B cell (primary cell): ENCODE measurements around the gene SELENBP1. TPM values are rescaled to one million over a fixed set of nuclear protein-coding genes. Genes with fewer than 3 reads are reported as not detected.

ENCODE experiments used
- ATAC-seq: fragments of 200-7000 bp; cut with Tn5 transposase; one replicate; pipeline ENCODE4 v1.10.0; 2021; ENCODE audit warnings: low read depth, mild to moderate bottlenecking, moderate number of reproducible peaks, moderate library complexity
- CTCF ChIA-PET: fragments of 350-600 bp; sonication (Branson Sonifier 250); formaldehyde crosslinking; loops from one replicate; lab custom pipeline; 2021; ENCODE audit warnings: antibody characterized with exemption, inconsistent platforms; lab: Charles Lee
- POLR2A ChIA-PET: fragments of 350-600 bp; sonication (Branson Sonifier 250); formaldehyde crosslinking; loops from one replicate; lab custom pipeline; 2021; ENCODE audit warnings: antibody characterized with exemption; lab: Charles Lee
- DNase-seq: peaks from one replicate; pipeline ENCODE4 v3.0.0; 2013
- H2AFZ ChIP-seq: 2 replicates; pipeline ENCODE4 v1.6.1; 2012; ENCODE audit warnings: mild to moderate bottlenecking, low read depth, low read length; ENCODE audit not compliant: insufficient read depth, poor library complexity, severe bottlenecking
- H3K27ac ChIP-seq, 2 donors: 1 replicate in 1 of 2; 2 replicates in 1 of 2; pipeline ENCODE4 v1.5.1; 2012 to 2013; ENCODE audit warnings: low read length in 2 of 2, mild to moderate bottlenecking in 2 of 2, moderate library complexity in 1 of 2
- H3K27me3 ChIP-seq, 4 experiments: fragments of 200-600 bp in 1 of 4; sonication (generic) in 1 of 4; replicated peaks in 1 of 4; 1 replicate in 2 of 4; 2 replicates in 2 of 4; pipeline versions ENCODE4 v1.6.1 to v1.7.0; 2013 to 2016; ENCODE audit warnings: low read length in 3 of 4, mild to moderate bottlenecking in 2 of 4, mixed read lengths in 1 of 4, moderate library complexity in 1 of 4; ENCODE audit not compliant: insufficient read depth in 4 of 4, control insufficient read depth in 3 of 4; ENCODE audit errors: control extremely low read depth in 1 of 4
- H3K36me3 ChIP-seq, 2 experiments: replicated peaks in 1 of 2; 1 replicate in 1 of 2; 2 replicates in 1 of 2; pipeline versions ENCODE4 v1.6.1 to v1.7.1; 2013; ENCODE audit warnings: low read length in 1 of 2; ENCODE audit not compliant: insufficient read depth in 2 of 2, control insufficient read depth in 1 of 2; ENCODE audit errors: control extremely low read depth in 1 of 2, extremely low read depth in 1 of 2
- H3K4me1 ChIP-seq, 2 donors: fragments of 200-600 bp in 1 of 2; sonication (generic) in 1 of 2; 1 replicate in 1 of 2; 2 replicates in 1 of 2; pipeline versions ENCODE4 v1.5.1 to v1.6.1; 2013 to 2017; ENCODE audit warnings: low read length in 2 of 2; ENCODE audit not compliant: control insufficient read depth in 2 of 2, insufficient read depth in 2 of 2
- H3K4me2 ChIP-seq: replicated peaks from 2 replicates; pipeline ENCODE3; 2012; ENCODE audit warnings: mild to moderate bottlenecking, low read depth, low read length; ENCODE audit not compliant: poor library complexity, severe bottlenecking
- H3K4me3 ChIP-seq, 5 experiments: fragments of 200-600 bp in 1 of 5; sonication (generic) in 1 of 5; 1 replicate in 3 of 5; 2 replicates in 2 of 5; pipeline versions ENCODE4 v1.5.1 to v1.7.0; 2011 to 2016; ENCODE audit warnings: low read length in 4 of 5, mild to moderate bottlenecking in 4 of 5, low read depth in 2 of 5, control low read depth in 1 of 5, moderate library complexity in 1 of 5; ENCODE audit not compliant: insufficient read depth in 1 of 5; ENCODE audit errors: control extremely low read depth in 1 of 5, extremely low read depth in 1 of 5
- H3K79me2 ChIP-seq: fragments of 200-600 bp; sonication (generic); one replicate; pipeline ENCODE4 v1.6.0; 2016; ENCODE audit warnings: low read length; ENCODE audit not compliant: control insufficient read depth, insufficient read depth
- H3K9ac ChIP-seq: fragments of 200-600 bp; sonication (generic); 2 replicates; pipeline ENCODE4 v1.6.1; 2017; ENCODE audit warnings: mild to moderate bottlenecking, low read length, moderate library complexity
- H3K9me3 ChIP-seq, 3 donors: one replicate each; pipeline versions ENCODE4 v1.6.1 to v1.7.1; 2013; ENCODE audit warnings: low read length in 2 of 3; ENCODE audit not compliant: control insufficient read depth in 2 of 3, insufficient read depth in 1 of 3; ENCODE audit errors: control extremely low read depth in 1 of 3
- H4K20me1 ChIP-seq: 2 replicates; pipeline ENCODE4 v1.6.0; 2012; ENCODE audit warnings: mild to moderate bottlenecking, low read length; ENCODE audit not compliant: insufficient read depth, control insufficient read depth, poor library complexity, severe bottlenecking
- H3K27ac Mint-ChIP-seq: one replicate; pipeline ENCODE4 v1.8.0; 2021; ENCODE audit warnings: mixed read lengths
- H3K27me3 Mint-ChIP-seq: one replicate; pipeline ENCODE4 v1.8.0; 2021; ENCODE audit warnings: mixed read lengths
- H3K4me1 Mint-ChIP-seq: one replicate; pipeline ENCODE4 v1.8.0; 2021; ENCODE audit warnings: mixed read lengths
- H3K4me3 Mint-ChIP-seq: one replicate; pipeline ENCODE4 v1.8.0; 2021; ENCODE audit warnings: mixed read lengths
- H3K9me3 Mint-ChIP-seq: one replicate; pipeline ENCODE4 v1.8.0; 2022; ENCODE audit warnings: mixed read lengths; ENCODE audit not compliant: insufficient read depth
- CTCF ChIP-seq: fragments of 200-600 bp; IDR thresholded peaks from one replicate; pipeline ENCODE4 v1.8.0; 2022; ENCODE audit warnings: antibody characterized with exemption, mild to moderate bottlenecking
- EZH2 ChIP-seq: IDR thresholded peaks from 2 replicates; pipeline ENCODE4 v1.6.1; 2012; ENCODE audit warnings: borderline replicate concordance, low read depth, mild to moderate bottlenecking, moderate library complexity, low read length; ENCODE audit not compliant: insufficient read depth, poor library complexity, severe bottlenecking
- WGBS: methylation state at CpG from one replicate; pipeline ENCODE4 v1.1.5; 2013; ENCODE audit warnings: missing lambda C conversion rate; ENCODE audit not compliant: insufficient coverage; 5-methylcytosine and 5-hydroxymethylcytosine counted together
- intact Hi-C: fragments of 100-400 bp; cut with micrococcal nuclease; formaldehyde crosslinking; loops from one replicate; pipeline ENCODE4 v1.10.0; 2022
- polyA plus RNA-seq: library from polyadenylated mRNA; depleted of rRNA; stranded (reverse); fragments of >200 nt; gene quantifications from 2 replicates; pipeline ENCODE4 v1.2.3, GENCODE V29; 2012
- total RNA-seq, 2 donors: library from RNA; stranded (reverse); fragments of 120-200 nt in 1 of 2; gene quantifications; 1 replicate in 1 of 2; 2 replicates in 1 of 2; pipeline versions ENCODE4 v1.2.3 to v1.2.4, GENCODE V29; 2013 to 2022

The SELENBP1 gene
- total and polyA plus RNA-seq, 2 donors (not counting 1 experiment from before 2014, with no cell fraction given) = 0.37 TPM; not detected in 1

- peaks cover 8 to 21% of the 10 kb centered on the region in 2 donors for H3K4me1 ChIP-seq
- ChIA-PET POLR2A (interaction anchor here (0.6 kb wide), 1 partner anchor 336 kb away, joined by 6 read pairs; no protein-coding TSS in a partner anchor), CTCF (interaction anchor here (0.8 to 6.2 kb wide), 4 partner anchors 53 to 105 kb away, joined by 3 to 28 read pairs (median 6); no protein-coding TSS in a partner anchor)
- Mint-ChIP-seq H3K4me3 (no peak overlapping the region), H3K9me3 (no peaks in the 10 kb centered on the region), H3K27me3 (no peaks in the 10 kb centered on the region), H3K4me1 (peaks cover 26% of the 10 kb centered on the region), H3K27ac (no peak overlapping the region)
- H4K20me1 ChIP-seq = peaks cover 12% of the 10 kb centered on the region
- ATAC-seq (no peak), DNase-seq (no peak)
- H3K36me3 ChIP-seq = peaks cover 2 to 62% of the 10 kb centered on the region in 2 experiments
- no peak for TF ChIP-seq EZH2
- TF ChIP-seq CTCF = no peak
- H3K9ac ChIP-seq = no peak overlapping the region
- intact Hi-C loops = no loop called here
- H3K79me2 ChIP-seq = peaks cover 14% of the 10 kb centered on the region
- no peak overlapping the region for H3K4me2 ChIP-seq
- no peak overlapping the region for H3K4me3 ChIP-seq
- H3K27ac ChIP-seq = peak overlapping the region in 1 of 2 donors; percentile 47
- H3K9me3 ChIP-seq = no peaks in the 10 kb centered on the region
- 89% methylated on average over 1 of the region's 2 CpGs for WGBS
- no peaks in the 10 kb centered on the region for H3K27me3 ChIP-seq
- no peak overlapping the region for H2AFZ ChIP-seq
Observed at GRCh38 chr1:151402764-151403163, 30.3 kb upstream of the SELENBP1 start.

- Mint-ChIP-seq H3K27ac (peak overlapping the region; percentile 24), H3K4me3 (peak overlapping the region; percentile 43), H3K4me1 (peaks cover 26% of the 10 kb centered on the region), H3K27me3 (no peaks in the 10 kb centered on the region), H3K9me3 (no peaks in the 10 kb centered on the region)
- no peak overlapping the region for H3K9ac ChIP-seq
- WGBS = 100% methylated on average over 1 of the region's 2 CpGs
- H2AFZ ChIP-seq = no peak overlapping the region
- H3K27ac ChIP-seq = no peak overlapping the region
- H3K9me3 ChIP-seq = no peaks in the 10 kb centered on the region
- POLR2A ChIA-PET = interaction anchor here (0.6 kb wide), 2 partner anchors 30 to 337 kb away, joined by 3 to 6 read pairs; no protein-coding TSS in a partner anchor
- peaks cover 12% of the 10 kb centered on the region for H4K20me1 ChIP-seq
- H3K4me2 ChIP-seq = no peak overlapping the region
- no peak for ATAC-seq
- no peak for DNase-seq
- intact Hi-C loops = no loop called here
- peaks cover 2 to 54% of the 10 kb centered on the region in 2 experiments for H3K36me3 ChIP-seq
- H3K79me2 ChIP-seq = peaks cover 14% of the 10 kb centered on the region
- no peaks in the 10 kb centered on the region for H3K27me3 ChIP-seq
- CTCF ChIA-PET = interaction anchor here (1.6 to 6.2 kb wide), 2 partner anchors 62 to 100 kb away, joined by 7 to 28 read pairs; no protein-coding TSS in a partner anchor
- TF ChIP-seq EZH2 (no peak), CTCF (no peak)
- H3K4me1 ChIP-seq = peaks cover 8 to 21% of the 10 kb centered on the region in 2 donors
- H3K4me3 ChIP-seq = no peak overlapping the region
Observed at GRCh38 chr1:151401860-151402259, 29.4 kb upstream of the SELENBP1 start.
